H9 (cell line): Measurements from ENCODE around the gene LMF1. TPM values are rescaled to one million over a fixed set of nuclear protein-coding genes. Genes with fewer than 3 reads are reported as not detected.

Experiments
- DNase-seq: peaks from one replicate; pipeline ENCODE4 v3.0.0-alpha.2; 2017
- H2AFZ ChIP-seq: one replicate; pipeline ENCODE4 v1.6.1; 2013; ENCODE audit warnings: mild to moderate bottlenecking, low read length, control low read depth, moderate library complexity
- H2AK5ac ChIP-seq: 2 replicates; pipeline ENCODE4 v1.6.1; 2013; ENCODE audit warnings: low read length, control low read depth, mixed read lengths; ENCODE audit not compliant: insufficient read length
- H2BK120ac ChIP-seq: one replicate; pipeline ENCODE4 v1.6.1; 2013; ENCODE audit warnings: low read depth, mild to moderate bottlenecking, low read length, control low read depth, inconsistent platforms; ENCODE audit not compliant: poor library complexity, severe bottlenecking
- H2BK12ac ChIP-seq: 2 replicates; pipeline ENCODE4 v1.6.1; 2013; ENCODE audit warnings: low read length, control low read depth, mixed read lengths, low read depth; ENCODE audit not compliant: insufficient read length
- H2BK15ac ChIP-seq: 2 replicates; pipeline ENCODE4 v1.6.1; 2013; ENCODE audit warnings: low read depth, low read length, control low read depth
- H2BK20ac ChIP-seq: one replicate; pipeline ENCODE4 v1.6.1; 2013; ENCODE audit warnings: low read depth, mild to moderate bottlenecking, low read length, control low read depth, inconsistent platforms; ENCODE audit not compliant: poor library complexity, severe bottlenecking
- H2BK5ac ChIP-seq: 2 replicates; pipeline ENCODE4 v1.6.1; 2013; ENCODE audit warnings: low read length, control low read depth, mixed read lengths; ENCODE audit not compliant: insufficient read length
- H3K14ac ChIP-seq: 2 replicates; pipeline ENCODE4 v1.6.1; 2013; ENCODE audit warnings: low read length, control low read depth; ENCODE audit not compliant: insufficient read depth
- H3K18ac ChIP-seq: 2 replicates; pipeline ENCODE4 v1.6.1; 2013; ENCODE audit warnings: low read depth, mild to moderate bottlenecking, mixed read lengths, low read length, control low read depth; ENCODE audit not compliant: insufficient read length
- H3K23ac ChIP-seq: 2 replicates; pipeline ENCODE4 v1.6.1; 2013; ENCODE audit warnings: low read length, control low read depth, mixed read lengths, low read depth; ENCODE audit not compliant: insufficient read length
- H3K23me2 ChIP-seq: 2 replicates; pipeline ENCODE4 v1.6.1; 2013; ENCODE audit warnings: low read depth, mild to moderate bottlenecking, mixed read lengths, low read length, control low read depth; ENCODE audit not compliant: insufficient read length, poor library complexity, severe bottlenecking
- H3K27ac ChIP-seq: 2 replicates; pipeline ENCODE4 v1.5.1; 2013; ENCODE audit warnings: low read length, control low read depth, mixed read lengths, low read depth; ENCODE audit not compliant: insufficient read length
- H3K27me3 ChIP-seq: 2 replicates; pipeline ENCODE4 v1.6.1; 2013; ENCODE audit warnings: low read length, control low read depth, inconsistent platforms; ENCODE audit not compliant: insufficient read depth
- H3K4ac ChIP-seq: 2 replicates; pipeline ENCODE4 v1.6.1; 2013; ENCODE audit warnings: low read depth, mild to moderate bottlenecking, control low read depth, inconsistent platforms, low read length, moderate library complexity
- H3K4me1 ChIP-seq: 2 replicates; pipeline ENCODE4 v1.6.1; 2013; ENCODE audit warnings: low read length, control low read depth, inconsistent platforms; ENCODE audit not compliant: insufficient read depth
- H3K4me2 ChIP-seq: 2 replicates; pipeline ENCODE4 v1.6.1; 2013; ENCODE audit warnings: low read length, control low read depth, mixed read lengths; ENCODE audit not compliant: insufficient read length, insufficient read depth
- H3K56ac ChIP-seq: 2 replicates; pipeline ENCODE4 v1.6.1; 2013; ENCODE audit warnings: low read depth, mild to moderate bottlenecking, mixed read lengths, low read length, control low read depth; ENCODE audit not compliant: insufficient read length
- H3K79me1 ChIP-seq: 2 replicates; pipeline ENCODE4 v1.6.1; 2013; ENCODE audit warnings: low read depth, mild to moderate bottlenecking, moderate library complexity, low read length, control low read depth, inconsistent platforms; ENCODE audit not compliant: insufficient read depth, poor library complexity, severe bottlenecking
- H3K79me2 ChIP-seq: 2 replicates; pipeline ENCODE4 v1.6.1; 2013; ENCODE audit warnings: low read length, control low read depth, inconsistent platforms; ENCODE audit not compliant: insufficient read depth
- H3K9ac ChIP-seq: 2 replicates; pipeline ENCODE4 v1.6.1; 2013; ENCODE audit warnings: low read length, control low read depth, mixed read lengths; ENCODE audit not compliant: insufficient read length; ENCODE audit errors: extremely low read depth
- H3K9me3 ChIP-seq: one replicate; pipeline ENCODE4 v1.6.1; 2013; ENCODE audit warnings: low read depth, low read length, inconsistent platforms; ENCODE audit not compliant: control insufficient read depth
- H3T11ph ChIP-seq: one replicate; pipeline ENCODE4 v1.6.1; 2013; ENCODE audit warnings: mild to moderate bottlenecking, low read length, control low read depth, inconsistent platforms
- H4K20me1 ChIP-seq: one replicate; pipeline ENCODE4 v1.6.1; 2013; ENCODE audit not compliant: control insufficient read depth, insufficient read length, insufficient read depth
- H4K5ac ChIP-seq: 2 replicates; pipeline ENCODE4 v1.6.1; 2013; ENCODE audit warnings: low read depth, mild to moderate bottlenecking, mixed read lengths, low read length, control low read depth; ENCODE audit not compliant: insufficient read length
- H4K8ac ChIP-seq: replicated peaks from 2 replicates; pipeline ENCODE4 v1.6.1; 2013; ENCODE audit warnings: low read length, control low read depth, mixed read lengths, low read depth; ENCODE audit not compliant: insufficient read length
- H4K91ac ChIP-seq: 2 replicates; pipeline ENCODE4 v1.6.1; 2013; ENCODE audit warnings: low read depth, mild to moderate bottlenecking, moderate library complexity, mixed read lengths, low read length, control low read depth; ENCODE audit not compliant: insufficient read length
- H3K27ac Mint-ChIP-seq, 3 experiments: 2 replicates in 2 of 3; 3 replicates in 1 of 3; pipeline ENCODE4 v1.8.0; 2020 to 2021; ENCODE audit warnings: mixed read lengths in 3 of 3, mild to moderate bottlenecking in 1 of 3, moderate library complexity in 1 of 3
- H3K27me3 Mint-ChIP-seq: 2 replicates; pipeline ENCODE4 v1.8.0; 2021; ENCODE audit warnings: low read depth, mild to moderate bottlenecking, moderate library complexity, mixed read lengths
- H3K36me3 Mint-ChIP-seq, 3 experiments: 2 replicates in 2 of 3; 3 replicates in 1 of 3; pipeline ENCODE4 v1.8.0; 2020 to 2021; ENCODE audit warnings: low read depth in 3 of 3, mixed read lengths in 3 of 3; ENCODE audit not compliant: insufficient read depth in 1 of 3
- H3K4me1 Mint-ChIP-seq, 2 experiments: 2 replicates each; pipeline ENCODE4 v1.8.0; 2020; ENCODE audit warnings: mixed read lengths in 2 of 2
- H3K4me3 Mint-ChIP-seq, 2 experiments: 2 replicates in 1 of 2; 3 replicates in 1 of 2; pipeline ENCODE4 v1.8.0; 2020 to 2021; ENCODE audit warnings: mild to moderate bottlenecking in 2 of 2, mixed read lengths in 2 of 2, moderate library complexity in 1 of 2
- H3K9me3 Mint-ChIP-seq, 2 experiments: 2 replicates in 1 of 2; 3 replicates in 1 of 2; pipeline ENCODE4 v1.8.0; 2020; ENCODE audit warnings: mild to moderate bottlenecking in 2 of 2, mixed read lengths in 2 of 2, moderate library complexity in 1 of 2
- WGBS: extraction: QIAGEN DNeasy Blood & Tissue Kit; methylation state at CpG from one replicate; pipeline ENCODE4 v1.1.7; 2013; ENCODE audit warnings: missing lambda C conversion rate, low lambda C conversion rate, mixed read lengths; ENCODE audit not compliant: insufficient read length; ENCODE audit errors: extremely low coverage; 5-methylcytosine and 5-hydroxymethylcytosine counted together
- total RNA-seq: library from RNA; stranded (reverse); gene quantifications from 2 replicates; pipeline ENCODE4 v1.2.1, GENCODE V29; 2021
- TF ChIP-seq, protein P1 (sequence below): fragments of 200-600 bp; sonication (generic); conservative IDR thresholded peaks from 3 replicates; pipeline ENCODE4 v1.8.0; 2021; ENCODE audit warnings: antibody characterized with exemption, mild to moderate bottlenecking

LMF1 gene
- total RNA-seq, 1 experiment from 2014 or later = 7.1 TPM

DNA sequence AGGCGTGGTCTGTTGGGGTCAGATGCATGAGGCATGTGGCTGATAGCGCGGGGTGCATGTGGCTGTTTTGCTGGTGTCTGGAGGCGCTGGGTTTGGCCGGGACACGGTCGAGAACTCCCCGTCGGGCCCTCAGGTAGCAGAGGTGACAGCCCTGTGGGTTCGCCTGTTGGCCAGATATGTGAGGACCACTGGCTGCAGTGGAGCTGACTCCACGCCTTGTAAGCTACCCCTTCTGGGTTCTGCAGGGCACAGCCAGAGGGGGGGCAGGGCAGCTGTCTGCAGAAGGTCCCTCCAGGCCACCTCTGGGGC is 49.3 kb upstream of the LMF1 start:
- WGBS = no CpG with 5 or more reads among the region's 11 CpGs
- no peak overlapping the region for H3K27ac Mint-ChIP-seq
- TF ChIP-seq, protein P1, sequence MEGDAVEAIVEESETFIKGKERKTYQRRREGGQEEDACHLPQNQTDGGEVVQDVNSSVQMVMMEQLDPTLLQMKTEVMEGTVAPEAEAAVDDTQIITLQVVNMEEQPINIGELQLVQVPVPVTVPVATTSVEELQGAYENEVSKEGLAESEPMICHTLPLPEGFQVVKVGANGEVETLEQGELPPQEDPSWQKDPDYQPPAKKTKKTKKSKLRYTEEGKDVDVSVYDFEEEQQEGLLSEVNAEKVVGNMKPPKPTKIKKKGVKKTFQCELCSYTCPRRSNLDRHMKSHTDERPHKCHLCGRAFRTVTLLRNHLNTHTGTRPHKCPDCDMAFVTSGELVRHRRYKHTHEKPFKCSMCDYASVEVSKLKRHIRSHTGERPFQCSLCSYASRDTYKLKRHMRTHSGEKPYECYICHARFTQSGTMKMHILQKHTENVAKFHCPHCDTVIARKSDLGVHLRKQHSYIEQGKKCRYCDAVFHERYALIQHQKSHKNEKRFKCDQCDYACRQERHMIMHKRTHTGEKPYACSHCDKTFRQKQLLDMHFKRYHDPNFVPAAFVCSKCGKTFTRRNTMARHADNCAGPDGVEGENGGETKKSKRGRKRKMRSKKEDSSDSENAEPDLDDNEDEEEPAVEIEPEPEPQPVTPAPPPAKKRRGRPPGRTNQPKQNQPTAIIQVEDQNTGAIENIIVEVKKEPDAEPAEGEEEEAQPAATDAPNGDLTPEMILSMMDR = no peak
- no peak overlapping the region for H2AK5ac ChIP-seq
- H3K27ac ChIP-seq = no peak overlapping the region
- H3K9me3 ChIP-seq = no peaks in the 10 kb centered on the region
- H3K56ac ChIP-seq = no peak overlapping the region
- no peak overlapping the region for H4K5ac ChIP-seq
- H2BK120ac ChIP-seq = no peak overlapping the region
- no peak overlapping the region for H3K4ac ChIP-seq
- no peaks in the 10 kb centered on the region for H3K79me1 ChIP-seq
- no peak overlapping the region for H2AFZ ChIP-seq
- no peak overlapping the region for H3K9ac ChIP-seq
- H4K20me1 ChIP-seq = no peaks in the 10 kb centered on the region
- H3K23me2 ChIP-seq = no peaks in the 10 kb centered on the region
- no peaks in the 10 kb centered on the region for H3K9me3 Mint-ChIP-seq
- H3K27me3 Mint-ChIP-seq = no peaks in the 10 kb centered on the region; the same call in 1 of the 2 replicates
- no peak for DNase-seq
- H3K4me3 Mint-ChIP-seq = no peak overlapping the region
- no peak overlapping the region for H2BK5ac ChIP-seq
- H2BK12ac ChIP-seq = no peak overlapping the region
- H2BK20ac ChIP-seq = no peak overlapping the region
- H3K4me1 Mint-ChIP-seq = no peaks in the 10 kb centered on the region
- no peak overlapping the region for H4K8ac ChIP-seq
- H3K4me1 ChIP-seq = no peaks in the 10 kb centered on the region
- H3K79me2 ChIP-seq = no peaks in the 10 kb centered on the region
- no peak overlapping the region for H3T11ph ChIP-seq
- no peak overlapping the region for H3K18ac ChIP-seq
- H3K23ac ChIP-seq = no peak overlapping the region
- H3K14ac ChIP-seq = peak overlapping the region; percentile 40; the same call in 1 of the 2 replicates
- no peak overlapping the region for H3K4me2 ChIP-seq
- H3K27me3 ChIP-seq = no peaks in the 10 kb centered on the region
- no peak overlapping the region for H2BK15ac ChIP-seq
- H4K91ac ChIP-seq = no peak overlapping the region
- no peaks in the 10 kb centered on the region for H3K36me3 Mint-ChIP-seq
